ENCODE measurements around the gene TNFRSF18. TPM values are rescaled to one million over a fixed set of nuclear protein-coding genes. Genes with fewer than 3 reads are reported as not detected.
A peak's percentile ranks its signal among the peaks of the same experiment; 100 is the strongest.

The TNFRSF18 gene
- total RNA-seq, 3 donors from 2014 or later (not counting 1 experiment from before 2014, with no cell fraction given) = 40.3 to 81.9 (median 54.7) TPM

GRCh38 chr1:1216770-1217620 lies 10.6 kb upstream of the TNFRSF18 start:
- H3K27ac ChIP-seq (ENCODE audit: low read length) = peak overlapping the region; percentile 79
- ATAC-seq = peak in 2 of 3 donors; percentile 11 to 31
- TF ChIP-seq CTCF (IDR thresholded peaks at IDR 0.05) = no peak

GRCh38 chr1:1215881-1216605 lies 9.7 kb upstream of the TNFRSF18 start:
- Mint-ChIP-seq H3K9me3 (no peaks in the 10 kb centered on the region), H3K4me3 (peak overlapping the region; percentile 91), H3K27me3 (ENCODE audit: low read depth in 2 of 2) (no peaks in the 10 kb centered on the region), H3K27ac (peak overlapping the region; percentile 98 to 99), H3K36me3 (no peaks in the 10 kb centered on the region), H3K4me1 (peaks cover 9 to 59% of the 10 kb centered on the region in 2 donors)
- ATAC-seq = no peak
- Histone ChIP-seq H3K36me3 (ENCODE audit: control insufficient read depth, insufficient read depth, low read length) (peaks cover 40% of the 10 kb centered on the region), H3K9me3 (ENCODE audit: control insufficient read depth, insufficient read depth, low read length) (no peaks in the 10 kb centered on the region), H3K4me3 (ENCODE audit: low read length) (no peak overlapping the region), H3K27ac (ENCODE audit: low read length) (peak overlapping the region; percentile 79), H3K27me3 (ENCODE audit: control insufficient read depth, insufficient read depth, low read length) (no peaks in the 10 kb centered on the region), H3K4me1 (ENCODE audit: control insufficient read depth, insufficient read depth, low read length) (peaks cover 99% of the 10 kb centered on the region)
- no peak for TF ChIP-seq CTCF (IDR thresholded peaks at IDR 0.05)
- no peak for DNase-seq
- 86% methylated on average over 21 of the region's 21 CpGs for WGBS (ENCODE audit: insufficient coverage)
- intact Hi-C loops (cut with micrococcal nuclease) = loop anchor here (2.0 kb wide), 1 partner anchor 15 kb away; no protein-coding TSS in a partner anchor

More at GRCh38 chr1:1216770-1217620, 10.6 kb upstream of the TNFRSF18 start:
- H3K4me3 ChIP-seq (ENCODE audit: low read length) = no peak overlapping the region
- peaks cover 42% of the 10 kb centered on the region for H3K36me3 ChIP-seq (ENCODE audit: control insufficient read depth, insufficient read depth, low read length)
- peaks cover 14 to 62% of the 10 kb centered on the region in 2 donors for H3K4me1 Mint-ChIP-seq
- H3K4me1 ChIP-seq (ENCODE audit: control insufficient read depth, insufficient read depth, low read length) = peaks cover 99% of the 10 kb centered on the region
- intact Hi-C loops (cut with micrococcal nuclease) = no loop called here
- peak overlapping the region; percentile 91 for H3K4me3 Mint-ChIP-seq
- 82% methylated on average over 74 of the region's 74 CpGs for whole genome bisulfite sequencing (ENCODE audit: insufficient coverage)
- H3K36me3 Mint-ChIP-seq = no peaks in the 10 kb centered on the region
- peak in 1 of 2 donors; percentile 77 for DNase-seq
- H3K27me3 ChIP-seq (ENCODE audit: control insufficient read depth, insufficient read depth, low read length) = no peaks in the 10 kb centered on the region
- H3K9me3 Mint-ChIP-seq = no peaks in the 10 kb centered on the region
- no peaks in the 10 kb centered on the region for H3K9me3 ChIP-seq (ENCODE audit: control insufficient read depth, insufficient read depth, low read length)
- peak overlapping the region; percentile 98 to 99 for H3K27ac Mint-ChIP-seq
- no peaks in the 10 kb centered on the region for H3K27me3 Mint-ChIP-seq (ENCODE audit: low read depth in 2 of 2)

GRCh38 chr1:1215080-1215676 lies 8.8 kb upstream of the TNFRSF18 start:
- Histone ChIP-seq H3K27me3 (ENCODE audit: control insufficient read depth, insufficient read depth, low read length) (no peaks in the 10 kb centered on the region), H3K9me3 (ENCODE audit: control insufficient read depth, insufficient read depth, low read length) (no peaks in the 10 kb centered on the region), H3K36me3 (ENCODE audit: control insufficient read depth, insufficient read depth, low read length) (peaks cover 32% of the 10 kb centered on the region), H3K27ac (ENCODE audit: low read length) (peak overlapping the region; percentile 79), H3K4me3 (ENCODE audit: low read length) (no peak overlapping the region), H3K4me1 (ENCODE audit: control insufficient read depth, insufficient read depth, low read length) (peaks cover 99% of the 10 kb centered on the region)
- no peaks in the 10 kb centered on the region for H3K9me3 Mint-ChIP-seq
- DNase-seq (peak in 1 of 2 donors; percentile 74), ATAC-seq (no peak)
- intact Hi-C loops (cut with micrococcal nuclease) = loop anchor here (2.0 kb wide), 1 partner anchor 16 kb away; no protein-coding TSS in a partner anchor
- no peaks in the 10 kb centered on the region for H3K27me3 Mint-ChIP-seq (ENCODE audit: low read depth in 2 of 2)
- TF ChIP-seq CTCF (IDR thresholded peaks at IDR 0.05) = no peak
- H3K4me1 Mint-ChIP-seq = peaks cover 9 to 54% of the 10 kb centered on the region in 2 donors
- WGBS (ENCODE audit: insufficient coverage) = 76% methylated on average over 8 of the region's 11 CpGs
- no peaks in the 10 kb centered on the region for H3K36me3 Mint-ChIP-seq
- peak overlapping the region; percentile 37 for H3K4me3 Mint-ChIP-seq
- peak overlapping the region; percentile 98 to 99 for H3K27ac Mint-ChIP-seq
